Stimulated activated naive CD8-positive, alpha-beta T cell treated with anti-CD3 and anti-CD28 coated beads, Interleukin-15, amount 100 ng/mL, for 72 hours (primary cell): ENCODE measurements around the gene FOXJ3.
A peak's percentile ranks its signal among the peaks of the same experiment; 100 is the strongest.

Source experiments
- ATAC-seq: fragments of 150-1000 bp; cut with Tn5 transposase; 2 replicates; pipeline ENCODE4 v1.10.0; 2021; ENCODE audit warnings: mild to moderate bottlenecking, moderate library complexity
- DNase-seq, 2 donors: peaks; one replicate each; pipeline ENCODE4 v3.0.0; 2021 to 2022
- H3K27ac Mint-ChIP-seq, 2 donors: one replicate each; pipeline ENCODE4 v1.8.0; 2022; ENCODE audit warnings: mild to moderate bottlenecking in 2 of 2, mixed read lengths in 2 of 2, moderate library complexity in 2 of 2
- H3K27me3 Mint-ChIP-seq: one replicate; pipeline ENCODE4 v1.8.0; 2022; ENCODE audit warnings: mixed read lengths
- H3K4me1 Mint-ChIP-seq: one replicate; pipeline ENCODE4 v1.8.0; 2022; ENCODE audit warnings: mild to moderate bottlenecking, mixed read lengths
- H3K4me3 Mint-ChIP-seq, 2 donors: one replicate each; pipeline ENCODE4 v1.8.0; 2022; ENCODE audit warnings: mild to moderate bottlenecking in 2 of 2, mixed read lengths in 2 of 2, moderate library complexity in 1 of 2
- H3K9me3 Mint-ChIP-seq, 2 donors: one replicate each; pipeline ENCODE4 v1.8.0; 2022; ENCODE audit warnings: mixed read lengths in 2 of 2

The FOXJ3 gene

GRCh38 chr1:42295816-42296215 lies 39.2 kb downstream of the FOXJ3 start:
- DNase-seq = no peak
- Mint-ChIP-seq H3K27me3 (no peaks in the 10 kb centered on the region), H3K4me1 (peaks cover 36% of the 10 kb centered on the region), H3K27ac (no peak overlapping the region), H3K4me3 (no peak overlapping the region), H3K9me3 (peaks cover 6 to 24% of the 10 kb centered on the region in 2 donors)
- no peak for ATAC-seq

- Mint-ChIP-seq H3K4me1 (peaks cover 11% of the 10 kb centered on the region), H3K4me3 (no peak overlapping the region), H3K27ac (no peak overlapping the region), H3K9me3 (no peaks in the 10 kb centered on the region), H3K27me3 (no peaks in the 10 kb centered on the region)
- ATAC-seq = no peak
- DNase-seq = no peak
Observed at GRCh38 chr1:42290130-42290529, 44.9 kb downstream of the FOXJ3 start.

GRCh38 chr1:42288311-42288985 lies 46.6 kb downstream of the FOXJ3 start:
- no peaks in the 10 kb centered on the region for H3K27me3 Mint-ChIP-seq
- no peaks in the 10 kb centered on the region for H3K9me3 Mint-ChIP-seq
- peaks cover 19% of the 10 kb centered on the region for H3K4me1 Mint-ChIP-seq
- DNase-seq = no peak
- no peak overlapping the region for H3K27ac Mint-ChIP-seq
- no peak for ATAC-seq
- H3K4me3 Mint-ChIP-seq = no peak overlapping the region

GRCh38 chr1:42282867-42283583 lies 52.0 kb downstream of the FOXJ3 start:
- H3K4me1 Mint-ChIP-seq = peaks cover 46% of the 10 kb centered on the region
- H3K4me3 Mint-ChIP-seq = peak overlapping the region; percentile 11 to 43
- H3K9me3 Mint-ChIP-seq = no peaks in the 10 kb centered on the region
- no peaks in the 10 kb centered on the region for H3K27me3 Mint-ChIP-seq
- peak overlapping the region; percentile 83 to 88 for H3K27ac Mint-ChIP-seq
- ATAC-seq (peak; percentile 98), DNase-seq (no peak)

GRCh38 chr1:42282024-42282579 lies 52.9 kb downstream of the FOXJ3 start:
- ATAC-seq (no peak), DNase-seq (no peak)
- H3K27me3 Mint-ChIP-seq = no peaks in the 10 kb centered on the region
- peak overlapping the region in 1 of 2 donors; percentile 29 for H3K27ac Mint-ChIP-seq
- no peaks in the 10 kb centered on the region for H3K9me3 Mint-ChIP-seq
- peaks cover 46% of the 10 kb centered on the region for H3K4me1 Mint-ChIP-seq
- peak overlapping the region in 1 of 2 donors; percentile 43 for H3K4me3 Mint-ChIP-seq

- ATAC-seq (no peak), DNase-seq (no peak)
- Mint-ChIP-seq H3K27ac (no peak overlapping the region), H3K4me1 (peaks cover 46% of the 10 kb centered on the region), H3K9me3 (no peaks in the 10 kb centered on the region), H3K4me3 (no peak overlapping the region), H3K27me3 (no peaks in the 10 kb centered on the region)
Observed at GRCh38 chr1:42280821-42281220, 54.2 kb downstream of the FOXJ3 start.

GRCh38 chr1:42279055-42279454 lies 56.0 kb downstream of the FOXJ3 start:
- no peak for DNase-seq
- H3K4me1 Mint-ChIP-seq = peaks cover 50% of the 10 kb centered on the region
- no peaks in the 10 kb centered on the region for H3K9me3 Mint-ChIP-seq
- no peak overlapping the region for H3K27ac Mint-ChIP-seq
- no peak overlapping the region for H3K4me3 Mint-ChIP-seq
- ATAC-seq = no peak
- H3K27me3 Mint-ChIP-seq = no peaks in the 10 kb centered on the region

GRCh38 chr1:42272920-42273319 lies 62.1 kb downstream of the FOXJ3 start:
- no peak for ATAC-seq
- Mint-ChIP-seq H3K9me3 (no peaks in the 10 kb centered on the region), H3K27ac (no peak overlapping the region), H3K4me3 (no peak overlapping the region), H3K4me1 (peaks cover 35% of the 10 kb centered on the region), H3K27me3 (no peaks in the 10 kb centered on the region)
- no peak for DNase-seq

GRCh38 chr1:42267904-42268303 lies 67.1 kb downstream of the FOXJ3 start:
- no peaks in the 10 kb centered on the region for H3K9me3 Mint-ChIP-seq
- H3K4me1 Mint-ChIP-seq = peaks cover 44% of the 10 kb centered on the region
- H3K27ac Mint-ChIP-seq = no peak overlapping the region
- H3K4me3 Mint-ChIP-seq = no peak overlapping the region
- H3K27me3 Mint-ChIP-seq = no peaks in the 10 kb centered on the region
- DNase-seq = no peak
- no peak for ATAC-seq

GRCh38 chr1:42266253-42267135 lies 68.5 kb downstream of the FOXJ3 start:
- H3K9me3 Mint-ChIP-seq = no peaks in the 10 kb centered on the region
- no peak for ATAC-seq
- no peak overlapping the region for H3K27ac Mint-ChIP-seq

GRCh38 chr1:42264511-42265190 lies 70.4 kb downstream of the FOXJ3 start:
- ATAC-seq = no peak
- no peak overlapping the region for H3K4me3 Mint-ChIP-seq
- H3K4me1 Mint-ChIP-seq = peaks cover 52% of the 10 kb centered on the region
- no peaks in the 10 kb centered on the region for H3K9me3 Mint-ChIP-seq
- no peaks in the 10 kb centered on the region for H3K27me3 Mint-ChIP-seq
- H3K27ac Mint-ChIP-seq = peak overlapping the region in 1 of 2 donors; percentile 57
- DNase-seq = no peak

More at GRCh38 chr1:42266253-42267135, 68.5 kb downstream of the FOXJ3 start:
- DNase-seq = no peak
- Mint-ChIP-seq H3K4me3 (no peak overlapping the region), H3K27me3 (no peaks in the 10 kb centered on the region), H3K4me1 (peaks cover 47% of the 10 kb centered on the region)

GRCh38 chr1:42263019-42263418 lies 72.0 kb downstream of the FOXJ3 start:
- ATAC-seq (no peak), DNase-seq (no peak)
- H3K27ac Mint-ChIP-seq = no peak overlapping the region
- H3K4me1 Mint-ChIP-seq = peaks cover 57% of the 10 kb centered on the region
- no peak overlapping the region for H3K4me3 Mint-ChIP-seq
- H3K27me3 Mint-ChIP-seq = no peaks in the 10 kb centered on the region
- H3K9me3 Mint-ChIP-seq = no peaks in the 10 kb centered on the region

GRCh38 chr1:42260376-42261070 lies 74.5 kb downstream of the FOXJ3 start:
- Mint-ChIP-seq H3K4me1 (peaks cover 45% of the 10 kb centered on the region), H3K4me3 (no peak overlapping the region), H3K27ac (no peak overlapping the region), H3K27me3 (no peaks in the 10 kb centered on the region), H3K9me3 (no peaks in the 10 kb centered on the region)
- ATAC-seq = no peak
- no peak for DNase-seq

- no peak for ATAC-seq
Observed at GRCh38 chr1:42259739-42260064, 75.3 kb downstream of the FOXJ3 start.

More at GRCh38 chr1:42259739-42260064, 75.3 kb downstream of the FOXJ3 start:
- no peak for DNase-seq
- Mint-ChIP-seq H3K27ac (no peak overlapping the region), H3K4me1 (peaks cover 45% of the 10 kb centered on the region), H3K4me3 (no peak overlapping the region), H3K27me3 (no peaks in the 10 kb centered on the region), H3K9me3 (no peaks in the 10 kb centered on the region)
